ENCODE measurements around the gene OR52K1.

DNA sequence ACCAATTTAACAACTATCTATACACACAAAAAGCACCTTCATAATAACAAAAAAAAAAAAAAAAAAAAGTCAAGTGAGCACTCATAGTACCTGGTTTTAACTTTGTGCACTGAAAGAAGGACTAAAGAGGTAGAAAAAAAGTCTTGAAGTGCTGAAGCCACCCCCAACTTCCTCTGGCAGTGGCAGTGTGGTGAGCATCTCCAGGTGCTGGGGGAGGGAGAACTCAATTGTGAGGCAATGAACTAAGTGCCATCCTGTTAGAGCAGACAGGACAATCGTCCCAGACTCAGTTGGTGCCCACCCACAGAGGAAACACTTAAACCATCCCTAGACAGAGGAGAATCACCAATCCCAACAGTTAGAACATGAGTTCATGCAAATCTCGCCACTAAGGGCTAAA is 39.9 kb downstream of the OR52K1 start:
- no peak for TF ChIP-seq CTCF (IDR thresholded peaks at IDR 0.05)
- TF ChIP-seq POLR2A (IDR thresholded peaks at IDR 0.05), result no peak
